ENCODE measurements around the gene LIN7B.

The LIN7B gene

GRCh38 chr19:49150106-49150943, 36.2 kb downstream of the LIN7B start (continued):
- TF ChIP-seq, protein P1, sequence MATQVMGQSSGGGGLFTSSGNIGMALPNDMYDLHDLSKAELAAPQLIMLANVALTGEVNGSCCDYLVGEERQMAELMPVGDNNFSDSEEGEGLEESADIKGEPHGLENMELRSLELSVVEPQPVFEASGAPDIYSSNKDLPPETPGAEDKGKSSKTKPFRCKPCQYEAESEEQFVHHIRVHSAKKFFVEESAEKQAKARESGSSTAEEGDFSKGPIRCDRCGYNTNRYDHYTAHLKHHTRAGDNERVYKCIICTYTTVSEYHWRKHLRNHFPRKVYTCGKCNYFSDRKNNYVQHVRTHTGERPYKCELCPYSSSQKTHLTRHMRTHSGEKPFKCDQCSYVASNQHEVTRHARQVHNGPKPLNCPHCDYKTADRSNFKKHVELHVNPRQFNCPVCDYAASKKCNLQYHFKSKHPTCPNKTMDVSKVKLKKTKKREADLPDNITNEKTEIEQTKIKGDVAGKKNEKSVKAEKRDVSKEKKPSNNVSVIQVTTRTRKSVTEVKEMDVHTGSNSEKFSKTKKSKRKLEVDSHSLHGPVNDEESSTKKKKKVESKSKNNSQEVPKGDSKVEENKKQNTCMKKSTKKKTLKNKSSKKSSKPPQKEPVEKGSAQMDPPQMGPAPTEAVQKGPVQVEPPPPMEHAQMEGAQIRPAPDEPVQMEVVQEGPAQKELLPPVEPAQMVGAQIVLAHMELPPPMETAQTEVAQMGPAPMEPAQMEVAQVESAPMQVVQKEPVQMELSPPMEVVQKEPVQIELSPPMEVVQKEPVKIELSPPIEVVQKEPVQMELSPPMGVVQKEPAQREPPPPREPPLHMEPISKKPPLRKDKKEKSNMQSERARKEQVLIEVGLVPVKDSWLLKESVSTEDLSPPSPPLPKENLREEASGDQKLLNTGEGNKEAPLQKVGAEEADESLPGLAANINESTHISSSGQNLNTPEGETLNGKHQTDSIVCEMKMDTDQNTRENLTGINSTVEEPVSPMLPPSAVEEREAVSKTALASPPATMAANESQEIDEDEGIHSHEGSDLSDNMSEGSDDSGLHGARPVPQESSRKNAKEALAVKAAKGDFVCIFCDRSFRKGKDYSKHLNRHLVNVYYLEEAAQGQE (tag by site-specific recombination; IDR thresholded peaks at IDR 0.05) = peak; percentile 12; the same call in 1 of the 2 replicates
- TF ChIP-seq ZNF670 (tag by site-specific recombination; IDR thresholded peaks at IDR 0.05; ENCODE audit: low read depth) = no peak
- TF ChIP-seq ZNF37A (tag by site-specific recombination; IDR thresholded peaks at IDR 0.05) = no peak
- TF ChIP-seq ZBTB20 (tag by site-specific recombination; IDR thresholded peaks at IDR 0.05) = peak; percentile 69; the same call in 1 of the 2 replicates
- no peak for TF ChIP-seq ZNF133 (tag by site-specific recombination; IDR thresholded peaks at IDR 0.05)
- TF ChIP-seq ZFP3 (tag by site-specific recombination; IDR thresholded peaks at IDR 0.05; ENCODE audit: low read depth) = no peak
- no peak for TF ChIP-seq SALL2 (tag by site-specific recombination; IDR thresholded peaks at IDR 0.05; ENCODE audit: borderline replicate concordance)
- TF ChIP-seq BCL11B (tag by site-specific recombination; IDR thresholded peaks at IDR 0.05; ENCODE audit: low read depth) = no peak; the same call in 1 of the 2 replicates
- TF ChIP-seq INSM2 (tag by site-specific recombination; IDR thresholded peaks at IDR 0.05) = no peak
- no peak for TF ChIP-seq ZNF521 (tag by site-specific recombination; IDR thresholded peaks at IDR 0.05)
- TF ChIP-seq ZNF174 (tag by site-specific recombination; IDR thresholded peaks at IDR 0.05) = no peak
- no peak for TF ChIP-seq HOXC10 (CRISPR knock-in tag; IDR thresholded peaks at IDR 0.05)
- peak; percentile 62; the same call in 1 of the 2 replicates for TF ChIP-seq GLIS1 (tag by site-specific recombination; IDR thresholded peaks at IDR 0.05)
- TF ChIP-seq ZNF19 (tag by site-specific recombination; IDR thresholded peaks at IDR 0.05; ENCODE audit: low read depth) = no peak
- peak; percentile 7; the same call in 1 of the 2 replicates for TF ChIP-seq ZBTB6 (tag by site-specific recombination; IDR thresholded peaks at IDR 0.05)
- TF ChIP-seq ZNF121 (tag by site-specific recombination; IDR thresholded peaks at IDR 0.05) = no peak
- TF ChIP-seq, protein P2, sequence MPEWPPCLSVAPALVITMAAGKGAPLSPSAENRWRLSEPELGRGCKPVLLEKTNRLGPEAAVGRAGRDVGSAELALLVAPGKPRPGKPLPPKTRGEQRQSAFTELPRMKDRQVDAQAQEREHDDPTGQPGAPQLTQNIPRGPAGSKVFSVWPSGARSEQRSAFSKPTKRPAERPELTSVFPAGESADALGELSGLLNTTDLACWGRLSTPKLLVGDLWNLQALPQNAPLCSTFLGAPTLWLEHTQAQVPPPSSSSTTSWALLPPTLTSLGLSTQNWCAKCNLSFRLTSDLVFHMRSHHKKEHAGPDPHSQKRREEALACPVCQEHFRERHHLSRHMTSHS (tag by site-specific recombination; IDR thresholded peaks at IDR 0.05) = no peak
- TF ChIP-seq, protein P3, sequence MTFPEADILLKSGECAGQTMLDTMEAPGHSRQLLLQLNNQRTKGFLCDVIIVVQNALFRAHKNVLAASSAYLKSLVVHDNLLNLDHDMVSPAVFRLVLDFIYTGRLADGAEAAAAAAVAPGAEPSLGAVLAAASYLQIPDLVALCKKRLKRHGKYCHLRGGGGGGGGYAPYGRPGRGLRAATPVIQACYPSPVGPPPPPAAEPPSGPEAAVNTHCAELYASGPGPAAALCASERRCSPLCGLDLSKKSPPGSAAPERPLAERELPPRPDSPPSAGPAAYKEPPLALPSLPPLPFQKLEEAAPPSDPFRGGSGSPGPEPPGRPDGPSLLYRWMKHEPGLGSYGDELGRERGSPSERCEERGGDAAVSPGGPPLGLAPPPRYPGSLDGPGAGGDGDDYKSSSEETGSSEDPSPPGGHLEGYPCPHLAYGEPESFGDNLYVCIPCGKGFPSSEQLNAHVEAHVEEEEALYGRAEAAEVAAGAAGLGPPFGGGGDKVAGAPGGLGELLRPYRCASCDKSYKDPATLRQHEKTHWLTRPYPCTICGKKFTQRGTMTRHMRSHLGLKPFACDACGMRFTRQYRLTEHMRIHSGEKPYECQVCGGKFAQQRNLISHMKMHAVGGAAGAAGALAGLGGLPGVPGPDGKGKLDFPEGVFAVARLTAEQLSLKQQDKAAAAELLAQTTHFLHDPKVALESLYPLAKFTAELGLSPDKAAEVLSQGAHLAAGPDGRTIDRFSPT (tag by site-specific recombination; IDR thresholded peaks at IDR 0.05) = peak; percentile 47; the same call in 1 of the 2 replicates
- TF ChIP-seq ZNF280C (tag by site-specific recombination; IDR thresholded peaks at IDR 0.05) = no peak
- no peak for TF ChIP-seq ZSCAN5A (tag by site-specific recombination; IDR thresholded peaks at IDR 0.05)
- 0 out of 2 replicates have a peak, but pooled peaks have one; percentile 22 for TF ChIP-seq ZBTB7A (tag by site-specific recombination; IDR thresholded peaks at IDR 0.05; ENCODE audit: low read depth)
- 0 out of 2 replicates have a peak, but pooled peaks have one; percentile 20 for TF ChIP-seq PBX3 (CRISPR knock-in tag; IDR thresholded peaks at IDR 0.05)
- peak; percentile 81 for TF ChIP-seq ZNF660 (tag by site-specific recombination; IDR thresholded peaks at IDR 0.05)
- no peak for TF ChIP-seq YY2 (tag by site-specific recombination; IDR thresholded peaks at IDR 0.05)

Measured in HEK293 (cell line).